CD4-positive, CD25-positive, alpha-beta regulatory T cell (primary cell): Measurements from ENCODE around the gene APELA. TPM values are rescaled to one million over a fixed set of nuclear protein-coding genes. Genes with fewer than 3 reads are reported as not detected.
"Not testable (repeated sequence)": the region's sequence is repeated elsewhere in the genome, so short reads cannot be mapped to it uniquely, and the experiment has no call there.

Source experiments
- ATAC-seq, 2 donors: fragments of 150-1000 bp; cut with Tn5 transposase; one replicate each; pipeline ENCODE4 v1.10.0; 2021; ENCODE audit warnings: low read depth in 2 of 2, moderate number of reproducible peaks in 2 of 2, moderate library complexity in 1 of 2
- DNase-seq, 3 donors: peaks; one replicate each; pipeline versions ENCODE4 v3.0.0 to v3.0.0-alpha.2; 2012 to 2022; ENCODE audit warnings: mixed read lengths in 1 of 3
- H3K27ac ChIP-seq: one replicate; pipeline ENCODE4 v1.7.0; 2013; ENCODE audit warnings: mild to moderate bottlenecking, low read length; ENCODE audit not compliant: insufficient read depth, poor library complexity, severe bottlenecking
- H3K27me3 ChIP-seq: one replicate; pipeline ENCODE4 v1.7.0; 2013; ENCODE audit warnings: low read length; ENCODE audit not compliant: control insufficient read depth, insufficient read depth
- H3K36me3 ChIP-seq: one replicate; pipeline ENCODE4 v1.7.0; 2013; ENCODE audit warnings: mild to moderate bottlenecking, low read length, moderate library complexity; ENCODE audit not compliant: control insufficient read depth, insufficient read depth
- H3K4me1 ChIP-seq: 2 replicates; pipeline ENCODE4 v1.7.0; 2013; ENCODE audit warnings: mild to moderate bottlenecking, low read length; ENCODE audit not compliant: insufficient read depth, control insufficient read depth, poor library complexity, severe bottlenecking
- H3K4me3 ChIP-seq: one replicate; pipeline ENCODE4 v1.7.0; 2013; ENCODE audit warnings: low read depth, mild to moderate bottlenecking, low read length, moderate library complexity
- H3K9me3 ChIP-seq, 2 experiments: 1 replicate in 1 of 2; 2 replicates in 1 of 2; pipeline ENCODE4 v1.7.0; 2013; ENCODE audit warnings: low read length in 2 of 2, mild to moderate bottlenecking in 1 of 2, moderate library complexity in 1 of 2; ENCODE audit not compliant: control insufficient read depth in 2 of 2
- H3K27ac Mint-ChIP-seq, 3 donors: one replicate each; pipeline ENCODE4 v1.8.0; 2020 to 2022; ENCODE audit warnings: mild to moderate bottlenecking in 3 of 3, mixed read lengths in 3 of 3, moderate library complexity in 2 of 3
- H3K27me3 Mint-ChIP-seq: one replicate; pipeline ENCODE4 v1.8.0; 2022; ENCODE audit warnings: mild to moderate bottlenecking, mixed read lengths
- H3K36me3 Mint-ChIP-seq: one replicate; pipeline ENCODE4 v1.8.0; 2020; ENCODE audit warnings: mixed read lengths
- H3K4me1 Mint-ChIP-seq, 4 donors: one replicate each; pipeline ENCODE4 v1.8.0; 2020 to 2022; ENCODE audit warnings: mixed read lengths in 4 of 4, mild to moderate bottlenecking in 1 of 4
- H3K4me3 Mint-ChIP-seq, 4 donors: one replicate each; pipeline ENCODE4 v1.8.0; 2020 to 2022; ENCODE audit warnings: mild to moderate bottlenecking in 4 of 4, mixed read lengths in 4 of 4, moderate library complexity in 3 of 4
- H3K9me3 Mint-ChIP-seq, 7 donors: one replicate each; pipeline ENCODE4 v1.8.0; 2020 to 2022; ENCODE audit warnings: mixed read lengths in 7 of 7, mild to moderate bottlenecking in 3 of 7, moderate library complexity in 2 of 7
- polyA plus RNA-seq, 4 donors: library from polyadenylated mRNA; unstranded; fragments of 300-500 nt; fragmentation: Illumina TruSeq; gene quantifications; one replicate each; pipeline ENCODE4 v1.2.3, GENCODE V29; 2021
- total RNA-seq: library from RNA; stranded (reverse); gene quantifications from one replicate; pipeline ENCODE4 v1.2.3, GENCODE V29; 2022

Gene APELA
- total and polyA plus RNA-seq, 5 donors from 2014 or later, result not detected

DNA sequence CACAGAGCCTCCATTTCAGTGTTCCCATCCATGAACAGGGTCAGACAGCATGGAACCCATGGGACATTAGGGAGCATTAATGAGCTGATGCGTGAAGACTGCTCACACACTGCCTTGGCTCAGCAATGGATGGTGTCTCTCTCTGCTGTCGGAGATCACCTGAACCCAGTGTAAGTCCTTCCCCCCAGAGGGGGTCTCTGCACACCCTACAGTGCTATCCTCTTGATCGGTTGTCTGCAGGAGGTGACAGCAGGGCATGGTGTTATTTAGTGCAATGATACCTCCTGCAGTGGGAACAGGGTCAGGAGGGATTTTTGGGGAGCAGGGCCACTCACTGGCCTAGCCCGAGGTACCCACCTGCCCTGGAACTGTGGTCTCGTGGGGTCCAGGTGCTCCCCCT is 25.6 kb downstream of the APELA start:
- Mint-ChIP-seq H3K27me3 (peaks cover 5% of the 10 kb centered on the region), H3K36me3 (no peaks in the 10 kb centered on the region), H3K4me3 (no peak overlapping the region), H3K27ac (no peak overlapping the region), H3K4me1 (no peaks in the 10 kb centered on the region), H3K9me3 (peaks cover 0 to 2% (median 0%) of the 10 kb centered on the region in 7 donors)
- ATAC-seq (no peak), DNase-seq (no peak)
- no peaks in the 10 kb centered on the region for H3K9me3 ChIP-seq
- H3K4me3 ChIP-seq, result no peak overlapping the region
- no peak overlapping the region for H3K27ac ChIP-seq
- no peaks in the 10 kb centered on the region for H3K36me3 ChIP-seq
- H3K27me3 ChIP-seq, result no peaks in the 10 kb centered on the region
- H3K4me1 ChIP-seq, result no peaks in the 10 kb centered on the region

- Mint-ChIP-seq H3K27ac (no peak overlapping the region), H3K4me1 (no peaks in the 10 kb centered on the region), H3K9me3 (peaks cover 0 to 2% (median 0%) of the 10 kb centered on the region in 7 donors), H3K36me3 (no peaks in the 10 kb centered on the region), H3K4me3 (no peak overlapping the region), H3K27me3 (peaks cover 5% of the 10 kb centered on the region)
- H3K27me3 ChIP-seq, result no peaks in the 10 kb centered on the region
- ATAC-seq (no peak), DNase-seq (no peak)
- no peaks in the 10 kb centered on the region for H3K36me3 ChIP-seq
- no peak overlapping the region for H3K4me3 ChIP-seq
- H3K27ac ChIP-seq, result no peak overlapping the region
- no peaks in the 10 kb centered on the region for H3K9me3 ChIP-seq
- H3K4me1 ChIP-seq, result no peaks in the 10 kb centered on the region
Measured at GRCh38 chr4:164904336-164904735, 27.4 kb downstream of the APELA start.

DNA sequence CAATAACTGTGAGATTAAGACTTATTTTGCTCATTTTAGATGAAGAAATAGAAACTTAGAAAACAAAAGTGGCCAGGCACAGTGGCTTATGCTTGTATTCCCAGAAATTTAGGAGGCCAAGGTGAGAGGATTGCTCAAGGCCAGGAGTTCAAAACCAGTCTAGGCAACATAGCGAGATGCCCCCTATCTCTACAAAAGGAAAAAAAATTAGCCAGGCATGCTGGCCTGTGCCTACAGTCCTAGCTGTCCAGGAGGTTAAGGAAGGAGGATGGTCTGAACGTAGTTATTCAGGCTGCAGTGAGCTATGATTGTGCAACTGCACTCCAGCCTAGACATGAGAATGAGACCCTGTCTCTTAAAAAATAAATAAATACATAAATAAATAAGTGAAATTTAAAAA is 28.0 kb downstream of the APELA start:
- no peak overlapping the region for H3K4me3 Mint-ChIP-seq
- peaks cover 5% of the 10 kb centered on the region for H3K27me3 Mint-ChIP-seq
- no peak overlapping the region for H3K27ac Mint-ChIP-seq
- H3K27ac ChIP-seq, result no peak overlapping the region
- no peaks in the 10 kb centered on the region for H3K36me3 Mint-ChIP-seq
- ATAC-seq, result no peak
- H3K9me3 ChIP-seq, result no peaks in the 10 kb centered on the region
- no peaks in the 10 kb centered on the region for H3K36me3 ChIP-seq
- no peak for DNase-seq
- no peaks in the 10 kb centered on the region for H3K4me1 Mint-ChIP-seq
- no peak overlapping the region for H3K4me3 ChIP-seq
- no peaks in the 10 kb centered on the region for H3K4me1 ChIP-seq
- H3K9me3 Mint-ChIP-seq, result peaks cover 0 to 2% (median 0%) of the 10 kb centered on the region in 7 donors
- no peaks in the 10 kb centered on the region for H3K27me3 ChIP-seq

DNA sequence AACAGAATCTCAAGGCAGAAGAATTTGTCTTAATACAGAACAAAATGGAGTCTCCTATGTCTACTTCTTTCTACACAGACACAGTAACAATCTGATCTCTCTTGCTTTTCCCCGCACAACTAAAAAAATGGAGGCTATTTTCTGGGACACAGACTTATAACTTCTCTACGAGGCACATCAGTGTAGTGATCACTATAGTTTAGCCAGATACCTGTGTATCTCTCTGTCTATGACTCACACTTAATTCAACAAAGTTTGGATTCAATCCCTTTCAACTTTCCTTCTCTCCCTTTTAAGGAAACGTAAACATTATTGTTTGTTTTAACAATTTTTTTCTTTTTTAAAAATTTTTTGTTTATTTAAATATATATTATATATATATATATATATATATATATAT is 29.4 kb downstream of the APELA start:
- Mint-ChIP-seq H3K4me1 (no peaks in the 10 kb centered on the region), H3K9me3 (peaks cover 0 to 2% (median 0%) of the 10 kb centered on the region in 7 donors), H3K27me3 (peaks cover 2% of the 10 kb centered on the region), H3K36me3 (no peaks in the 10 kb centered on the region), H3K27ac (no peak overlapping the region), H3K4me3 (no peak overlapping the region)
- DNase-seq (no peak), ATAC-seq (no peak)
- no peaks in the 10 kb centered on the region for H3K27me3 ChIP-seq
- no peak overlapping the region for H3K27ac ChIP-seq
- H3K4me3 ChIP-seq, result no peak overlapping the region
- H3K9me3 ChIP-seq, result no peaks in the 10 kb centered on the region
- H3K36me3 ChIP-seq, result no peaks in the 10 kb centered on the region
- H3K4me1 ChIP-seq, result no peaks in the 10 kb centered on the region

GRCh38 chr4:164913506-164913905 is 36.5 kb downstream of the APELA start:
- not testable (repeated sequence) for DNase-seq, H3K9me3 Mint-ChIP-seq, H3K27me3 ChIP-seq, ATAC-seq, H3K36me3 ChIP-seq, H3K27ac Mint-ChIP-seq, H3K4me1 Mint-ChIP-seq, H3K27ac ChIP-seq, H3K9me3 ChIP-seq, H3K4me3 Mint-ChIP-seq, H3K4me1 ChIP-seq, H3K27me3 Mint-ChIP-seq, H3K4me3 ChIP-seq, H3K36me3 Mint-ChIP-seq

GRCh38 chr4:164918956-164919355 is 42.0 kb downstream of the APELA start:
- Histone ChIP-seq H3K9me3 (no peaks in the 10 kb centered on the region), H3K4me1 (no peaks in the 10 kb centered on the region), H3K27ac (no peak overlapping the region), H3K27me3 (no peaks in the 10 kb centered on the region), H3K4me3 (no peak overlapping the region), H3K36me3 (no peaks in the 10 kb centered on the region)
- Mint-ChIP-seq H3K9me3 (peaks cover 0 to 2% (median 0%) of the 10 kb centered on the region in 7 donors), H3K4me3 (no peak overlapping the region), H3K27me3 (no peaks in the 10 kb centered on the region), H3K4me1 (no peaks in the 10 kb centered on the region), H3K27ac (no peak overlapping the region), H3K36me3 (no peaks in the 10 kb centered on the region)
- DNase-seq (no peak), ATAC-seq (no peak)

- no peak for DNase-seq
- Mint-ChIP-seq H3K4me1 (no peaks in the 10 kb centered on the region), H3K36me3 (no peaks in the 10 kb centered on the region), H3K27ac (no peak overlapping the region), H3K9me3 (peaks cover 0 to 2% (median 0%) of the 10 kb centered on the region in 7 donors), H3K27me3 (peaks cover 4% of the 10 kb centered on the region), H3K4me3 (no peak overlapping the region)
- Histone ChIP-seq H3K4me1 (no peaks in the 10 kb centered on the region), H3K9me3 (no peaks in the 10 kb centered on the region), H3K27me3 (no peaks in the 10 kb centered on the region), H3K4me3 (no peak overlapping the region), H3K27ac (no peak overlapping the region), H3K36me3 (no peaks in the 10 kb centered on the region)
- ATAC-seq, result no peak
Measured at GRCh38 chr4:164924670-164925238, 47.8 kb downstream of the APELA start.

GRCh38 chr4:164926301-164926700 is 49.3 kb downstream of the APELA start:
- Mint-ChIP-seq H3K36me3 (no peaks in the 10 kb centered on the region), H3K27ac (no peak overlapping the region), H3K9me3 (peaks cover 0 to 2% (median 0%) of the 10 kb centered on the region in 7 donors), H3K4me1 (no peaks in the 10 kb centered on the region), H3K4me3 (no peak overlapping the region), H3K27me3 (peaks cover 4% of the 10 kb centered on the region)
- H3K27ac ChIP-seq, result no peak overlapping the region
- H3K36me3 ChIP-seq, result no peaks in the 10 kb centered on the region
- no peaks in the 10 kb centered on the region for H3K9me3 ChIP-seq
- no peaks in the 10 kb centered on the region for H3K4me1 ChIP-seq
- ATAC-seq (no peak), DNase-seq (no peak)
- no peak overlapping the region for H3K4me3 ChIP-seq
- H3K27me3 ChIP-seq, result no peaks in the 10 kb centered on the region
